ENCODE results near the gene NUMBL. TPM values are rescaled to one million over a fixed set of nuclear protein-coding genes. Genes with fewer than 3 reads are reported as not detected.

Gene NUMBL
- total RNA-seq, 1 donor from 2014 or later: 79.3 TPM

DNA sequence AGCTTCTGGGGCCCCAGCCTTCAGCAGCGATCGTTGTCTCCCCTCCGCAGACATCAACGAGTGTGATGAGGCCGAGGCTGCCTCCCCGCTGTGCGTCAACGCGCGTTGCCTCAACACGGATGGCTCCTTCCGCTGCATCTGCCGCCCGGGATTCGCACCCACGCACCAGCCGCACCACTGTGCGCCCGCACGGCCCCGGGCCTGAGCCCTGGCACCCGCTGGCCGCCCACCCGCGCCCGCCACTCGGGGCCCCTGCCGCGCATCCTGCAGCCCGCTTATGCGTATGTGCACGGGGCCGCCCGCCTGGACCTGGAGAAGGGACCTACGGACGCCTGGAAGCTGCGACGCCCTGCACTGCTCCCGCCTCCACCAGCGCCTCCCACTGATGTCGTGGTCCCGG is 61.1 kb downstream of the NUMBL start:
- Mint-ChIP-seq H3K27me3 (ENCODE audit: low read depth, unreplicated experiment) (peaks cover 3% of the 10 kb centered on the region), H3K9me3 (ENCODE audit: unreplicated experiment) (no peaks in the 10 kb centered on the region), H3K27ac (ENCODE audit: unreplicated experiment) (no peak overlapping the region), H3K4me3 (ENCODE audit: unreplicated experiment) (no peak overlapping the region), H3K36me3 (ENCODE audit: low read depth, unreplicated experiment) (peaks cover 16% of the 10 kb centered on the region), H3K4me1 (ENCODE audit: low read depth, unreplicated experiment) (peaks cover 7% of the 10 kb centered on the region)
- no peak overlapping the region for H3K27ac ChIP-seq (ENCODE audit: low read depth, low read length)
- H3K4me1 ChIP-seq (ENCODE audit: insufficient read depth, low read length): peaks cover 24% of the 10 kb centered on the region
- no peak overlapping the region for H3K4me3 ChIP-seq (ENCODE audit: insufficient read depth, low read depth, low read length)
- FAIRE-seq (no peak), DNase-seq (ENCODE audit: low read depth) (no peak)
- no peaks in the 10 kb centered on the region for H3K9me3 ChIP-seq (ENCODE audit: insufficient read depth, low read depth, low read length)
- H3K36me3 ChIP-seq (ENCODE audit: insufficient read depth, low read length): peaks cover 4% of the 10 kb centered on the region
- H4K20me1 ChIP-seq (ENCODE audit: insufficient read depth, low read length): no peaks in the 10 kb centered on the region
- no peak overlapping the region for H3K4me2 ChIP-seq (ENCODE audit: low read length)
- H3K9ac ChIP-seq (ENCODE audit: low read length): no peak overlapping the region
- no peak overlapping the region for H2AFZ ChIP-seq (ENCODE audit: low read depth, low read length)
- TF ChIP-seq EZH2 (IDR thresholded peaks at IDR 0.05; ENCODE audit: insufficient read depth, low read length): no peak
- TF ChIP-seq CTCF (IDR thresholded peaks at IDR 0.05; ENCODE audit: insufficient read depth, low read depth, low read length): no peak
- H3K27me3 ChIP-seq (ENCODE audit: insufficient read depth, low read length): no peaks in the 10 kb centered on the region
- H3K79me2 ChIP-seq (ENCODE audit: insufficient read depth, low read length): no peaks in the 10 kb centered on the region

DNA sequence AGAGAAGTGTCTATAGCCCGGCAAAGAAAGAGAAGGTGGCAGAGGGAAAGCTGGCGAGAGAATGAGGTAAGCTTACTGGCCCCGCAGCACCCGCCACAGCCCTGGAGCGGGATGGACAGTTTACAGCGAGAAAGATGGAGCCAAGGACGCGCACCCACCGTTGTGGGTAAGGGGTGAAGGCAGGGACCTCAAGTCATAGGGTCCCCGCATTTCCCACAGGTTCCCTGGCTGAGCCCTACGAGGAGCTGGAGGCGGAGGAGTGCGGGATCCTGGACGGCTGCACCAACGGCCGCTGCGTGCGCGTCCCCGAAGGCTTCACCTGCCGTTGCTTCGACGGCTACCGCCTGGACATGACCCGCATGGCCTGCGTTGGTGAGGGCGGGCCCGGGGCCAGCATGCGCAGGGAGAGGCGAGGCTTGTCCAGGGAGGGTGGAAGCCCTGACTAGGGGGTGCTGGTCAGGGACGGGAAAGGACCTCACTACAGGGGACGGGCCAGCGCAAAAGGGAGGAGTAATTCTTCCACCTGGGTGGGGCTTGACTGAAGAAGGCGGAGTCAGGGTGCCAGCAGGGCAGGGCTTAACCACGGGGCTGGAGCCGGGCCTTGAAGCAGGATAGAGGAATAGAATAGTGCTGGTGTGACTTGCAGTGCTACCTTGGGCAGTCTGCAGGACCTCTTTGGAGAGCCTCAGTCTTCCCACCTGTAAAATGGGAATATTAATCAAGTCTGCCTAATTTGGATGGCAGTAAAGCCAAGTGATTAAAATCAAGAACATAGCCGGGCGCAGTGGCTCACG is 62.8 kb downstream of the NUMBL start:
- Histone ChIP-seq H3K4me1 (ENCODE audit: insufficient read depth, low read length) (peaks cover 24% of the 10 kb centered on the region), H3K27ac (ENCODE audit: low read depth, low read length) (no peak overlapping the region), H3K27me3 (ENCODE audit: insufficient read depth, low read length) (no peaks in the 10 kb centered on the region), H3K9me3 (ENCODE audit: insufficient read depth, low read depth, low read length) (no peaks in the 10 kb centered on the region), H3K79me2 (ENCODE audit: insufficient read depth, low read length) (no peaks in the 10 kb centered on the region), H3K36me3 (ENCODE audit: insufficient read depth, low read length) (peaks cover 4% of the 10 kb centered on the region), H2AFZ (ENCODE audit: low read depth, low read length) (no peak overlapping the region), H4K20me1 (ENCODE audit: insufficient read depth, low read length) (no peaks in the 10 kb centered on the region), H3K9ac (ENCODE audit: low read length) (no peak overlapping the region), H3K4me2 (ENCODE audit: low read length) (no peak overlapping the region), H3K4me3 (ENCODE audit: insufficient read depth, low read depth, low read length) (no peak overlapping the region)
- Mint-ChIP-seq H3K9me3 (ENCODE audit: unreplicated experiment) (no peaks in the 10 kb centered on the region), H3K27ac (ENCODE audit: unreplicated experiment) (peak overlapping the region; percentile 58), H3K4me1 (ENCODE audit: low read depth, unreplicated experiment) (peaks cover 9% of the 10 kb centered on the region), H3K4me3 (ENCODE audit: unreplicated experiment) (no peak overlapping the region), H3K36me3 (ENCODE audit: low read depth, unreplicated experiment) (peaks cover 16% of the 10 kb centered on the region), H3K27me3 (ENCODE audit: low read depth, unreplicated experiment) (no peaks in the 10 kb centered on the region)
- FAIRE-seq (no peak), DNase-seq (ENCODE audit: low read depth) (no peak)
- TF ChIP-seq EZH2 (IDR thresholded peaks at IDR 0.05; ENCODE audit: insufficient read depth, low read length) (no peak), CTCF (IDR thresholded peaks at IDR 0.05; ENCODE audit: insufficient read depth, low read depth, low read length) (no peak)

DNA sequence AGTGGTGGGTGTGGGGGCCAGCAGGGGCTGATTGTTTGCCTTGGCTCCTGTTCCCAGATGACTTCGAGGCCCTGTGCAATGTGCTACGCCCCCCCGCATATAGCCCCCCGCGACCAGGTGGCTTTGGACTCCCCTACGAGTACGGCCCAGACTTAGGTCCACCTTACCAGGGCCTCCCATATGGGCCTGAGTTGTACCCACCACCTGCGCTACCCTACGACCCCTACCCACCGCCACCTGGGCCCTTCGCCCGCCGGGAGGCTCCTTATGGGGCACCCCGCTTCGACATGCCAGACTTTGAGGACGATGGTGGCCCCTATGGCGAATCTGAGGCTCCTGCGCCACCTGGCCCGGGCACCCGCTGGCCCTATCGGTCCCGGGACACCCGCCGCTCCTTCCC is 63.5 kb downstream of the NUMBL start:
- peaks cover 9% of the 10 kb centered on the region for H3K4me1 Mint-ChIP-seq (ENCODE audit: low read depth, unreplicated experiment)
- no peak overlapping the region for H2AFZ ChIP-seq (ENCODE audit: low read depth, low read length)
- H3K27ac ChIP-seq (ENCODE audit: low read depth, low read length): no peak overlapping the region
- H3K27me3 ChIP-seq (ENCODE audit: insufficient read depth, low read length): no peaks in the 10 kb centered on the region
- H3K4me2 ChIP-seq (ENCODE audit: low read length): no peak overlapping the region
- no peaks in the 10 kb centered on the region for H3K9me3 ChIP-seq (ENCODE audit: insufficient read depth, low read depth, low read length)
- peak overlapping the region; percentile 58 for H3K27ac Mint-ChIP-seq (ENCODE audit: unreplicated experiment)
- no peaks in the 10 kb centered on the region for H3K9me3 Mint-ChIP-seq (ENCODE audit: unreplicated experiment)
- peaks cover 4% of the 10 kb centered on the region for H3K36me3 ChIP-seq (ENCODE audit: insufficient read depth, low read length)
- H3K4me1 ChIP-seq (ENCODE audit: insufficient read depth, low read length): peaks cover 27% of the 10 kb centered on the region
- no peak overlapping the region for H3K4me3 ChIP-seq (ENCODE audit: insufficient read depth, low read depth, low read length)
- DNase-seq (ENCODE audit: low read depth) (no peak), FAIRE-seq (no peak)
- no peaks in the 10 kb centered on the region for H3K27me3 Mint-ChIP-seq (ENCODE audit: low read depth, unreplicated experiment)
- TF ChIP-seq EZH2 (IDR thresholded peaks at IDR 0.05; ENCODE audit: insufficient read depth, low read length): no peak
- no peak for TF ChIP-seq CTCF (IDR thresholded peaks at IDR 0.05; ENCODE audit: insufficient read depth, low read depth, low read length)
- H3K4me3 Mint-ChIP-seq (ENCODE audit: unreplicated experiment): no peak overlapping the region
- H4K20me1 ChIP-seq (ENCODE audit: insufficient read depth, low read length): no peaks in the 10 kb centered on the region
- H3K9ac ChIP-seq (ENCODE audit: low read length): no peak overlapping the region
- peaks cover 18% of the 10 kb centered on the region for H3K36me3 Mint-ChIP-seq (ENCODE audit: low read depth, unreplicated experiment)
- H3K79me2 ChIP-seq (ENCODE audit: insufficient read depth, low read length): no peaks in the 10 kb centered on the region

Measured in astrocyte (in vitro differentiated cells and primary cell).